ENCODE results near the gene KRTAP10-4.

KRTAP10-4 gene

DNA sequence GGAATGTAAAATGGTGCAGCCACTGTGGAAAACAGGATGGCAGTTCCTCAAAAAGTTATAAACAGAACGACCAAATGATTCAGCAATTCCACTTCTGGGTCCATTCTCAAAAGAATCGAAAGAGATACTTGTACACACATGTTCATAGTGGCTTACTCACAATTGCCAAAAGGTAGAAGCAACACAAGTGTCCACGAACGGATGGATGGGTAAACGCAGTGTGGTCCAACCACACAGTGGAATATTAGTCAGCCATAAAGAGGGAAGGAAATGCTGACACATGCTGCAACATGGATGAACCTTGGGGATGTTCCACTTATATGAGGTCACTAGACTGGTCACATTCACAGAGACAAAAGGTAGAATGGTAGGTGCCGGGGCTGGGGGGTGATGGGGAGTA, 38.8 kb upstream of the KRTAP10-4 start:
- peak; percentile 20 for DNase-seq

DNA sequence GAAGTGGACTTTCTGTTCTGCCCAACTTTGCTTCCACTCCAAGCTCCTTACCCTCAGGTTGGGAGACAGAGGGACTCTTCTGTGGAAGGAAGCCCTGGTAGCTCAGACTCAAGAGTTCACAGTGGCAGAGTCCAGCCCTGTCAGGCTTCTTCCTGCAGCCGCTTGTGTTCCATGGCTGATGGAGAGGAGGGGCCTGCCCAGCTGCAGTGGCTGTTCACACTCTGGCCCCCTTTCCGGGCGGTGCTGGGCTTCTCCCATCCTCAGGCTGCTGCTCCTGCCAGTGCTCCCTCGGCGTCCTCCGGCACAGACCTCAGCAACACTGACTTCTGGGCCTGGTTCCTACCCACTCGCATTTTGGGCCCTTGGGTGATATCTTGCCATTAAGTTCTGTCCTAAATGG, 37.6 kb upstream of the KRTAP10-4 start:
- peak; percentile 32 for DNase-seq

DNA sequence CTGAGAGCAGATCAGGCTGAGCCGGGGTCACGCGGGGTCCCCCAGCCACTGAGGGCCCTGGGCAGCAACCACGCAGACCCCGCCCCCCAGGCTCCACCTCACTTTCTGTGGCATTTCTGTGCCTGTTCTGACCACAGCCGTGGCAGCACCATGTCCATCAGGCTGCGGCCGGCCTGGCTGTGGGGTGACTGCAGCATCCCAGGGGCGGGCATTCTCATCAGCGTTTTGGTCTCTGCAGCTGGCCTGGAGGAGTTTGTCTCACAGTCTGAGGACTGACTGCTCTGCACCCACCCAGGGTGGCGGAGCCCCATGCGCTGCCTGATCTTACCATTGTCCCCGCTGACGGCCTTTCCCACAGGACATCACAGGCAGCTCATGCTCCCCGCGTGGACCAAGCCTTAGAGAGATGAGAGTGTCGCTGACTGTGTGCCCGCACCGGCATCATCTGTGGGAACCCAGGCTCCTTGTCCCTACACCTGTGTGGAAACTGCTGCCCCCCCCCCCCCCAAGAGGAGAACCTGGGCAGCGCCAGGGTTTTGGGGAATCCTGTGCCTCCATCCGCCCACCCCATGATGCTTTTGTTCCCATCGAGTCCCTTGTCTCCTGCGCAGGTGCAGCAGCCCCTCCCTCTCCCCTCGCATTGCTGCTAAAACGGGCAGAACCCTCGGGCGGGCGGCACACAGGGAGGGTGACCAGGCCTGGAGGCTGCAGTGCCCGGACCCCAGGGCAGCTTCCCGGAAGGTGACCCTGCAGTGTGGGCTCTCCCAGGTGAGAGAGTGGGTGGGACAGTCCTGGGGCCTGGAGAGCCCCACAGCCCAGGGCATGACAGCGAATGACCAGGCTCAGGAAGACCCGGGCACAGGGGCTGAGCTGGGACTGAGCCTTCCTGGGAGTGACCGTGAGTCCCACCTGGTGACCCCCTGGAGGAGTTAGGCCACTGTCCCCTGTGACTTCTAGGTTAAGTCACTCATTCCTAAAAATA, 35.3 kb upstream of the KRTAP10-4 start:
- DNase-seq, result peak; percentile 20

DNA sequence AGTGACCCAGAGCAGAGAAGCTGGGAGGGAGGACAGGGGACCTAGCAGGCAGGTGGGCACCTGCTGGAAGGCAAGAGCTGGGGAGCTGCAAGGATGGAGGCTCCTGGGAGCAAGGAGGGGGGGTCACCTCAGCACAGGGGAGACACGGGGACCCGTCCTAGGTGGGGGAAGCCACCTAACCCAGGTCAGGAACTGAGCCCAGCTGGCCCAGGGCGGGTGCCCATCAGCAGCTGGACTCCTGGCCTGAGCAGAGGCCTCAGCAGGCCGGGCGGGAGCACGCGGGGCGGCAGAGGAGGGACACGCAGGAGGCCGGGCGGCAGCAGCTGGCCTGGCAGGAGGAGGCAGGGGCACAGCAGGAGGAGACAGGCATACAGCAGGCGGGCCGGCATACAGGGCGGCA, 34.5 kb upstream of the KRTAP10-4 start:
- DNase-seq, result peak; percentile 11

DNA sequence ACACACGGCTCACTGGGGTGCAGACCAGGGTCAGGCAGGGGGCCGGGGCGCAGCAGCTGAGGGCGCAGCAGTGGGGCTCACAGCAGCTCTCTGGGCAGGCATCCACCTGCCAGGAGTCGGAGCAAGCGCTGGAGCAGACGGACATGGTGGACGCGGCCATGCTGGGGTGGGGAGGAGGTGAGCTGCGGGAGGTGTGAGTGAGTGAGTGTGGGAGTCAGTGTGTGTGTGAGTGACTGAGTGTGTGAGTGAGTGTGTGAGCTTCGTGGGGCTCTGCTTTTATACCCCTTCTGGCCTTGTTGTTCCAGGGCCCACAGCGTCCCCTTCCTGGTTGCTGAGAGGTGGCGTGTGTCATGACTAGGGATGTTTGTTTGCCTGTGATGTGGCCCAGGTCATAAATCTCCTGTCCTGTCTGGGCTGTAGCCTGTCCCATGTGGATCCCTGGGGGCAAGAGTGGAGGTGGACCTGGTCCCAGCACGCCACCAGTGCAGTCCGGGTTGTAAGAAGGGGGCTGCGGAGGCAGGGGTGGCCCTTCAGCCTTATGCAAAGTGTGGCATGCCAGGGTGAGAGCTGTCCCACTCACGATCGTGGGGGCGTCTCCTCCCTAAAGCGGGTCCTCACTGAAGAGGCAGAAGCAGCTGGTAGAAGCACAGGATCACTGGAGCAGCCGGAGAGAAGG, 33.4 kb upstream of the KRTAP10-4 start, which contains the start of gene KRTAP10-1:
Gene KRTAP10-1 (minus strand): TSS at position 205 of the 676 bp plus-strand sequence. CDS start 45 bp downstream, at position 160.
- DNase-seq, result no peak

DNA sequence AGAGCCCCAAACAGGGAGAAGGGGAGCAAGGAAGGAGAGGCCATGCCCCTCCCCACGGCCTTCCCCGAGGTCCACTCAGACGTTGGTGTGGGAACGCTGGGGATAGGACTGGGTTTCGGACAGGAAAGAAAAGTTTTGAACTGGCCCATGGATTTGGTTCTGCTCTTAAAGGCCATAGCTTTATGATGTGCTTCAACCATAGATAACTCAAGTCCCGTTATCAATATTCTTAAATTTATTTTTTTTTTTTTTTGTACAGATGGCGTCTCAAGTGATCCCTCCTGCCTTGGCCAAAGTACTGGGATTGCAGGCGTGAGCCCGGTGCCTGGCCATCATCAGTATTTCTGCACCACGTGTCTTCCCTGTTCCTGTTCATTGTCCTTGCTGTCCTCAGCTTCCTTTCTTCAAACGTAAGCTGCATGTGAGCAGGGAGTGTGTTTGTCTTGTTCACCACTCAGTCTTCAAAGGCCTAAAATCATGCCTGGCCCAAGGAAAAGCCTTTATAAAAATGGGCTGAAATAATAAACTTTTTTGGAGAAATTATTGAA, 32.7 kb upstream of the KRTAP10-4 start:
- no peak for DNase-seq

DNA sequence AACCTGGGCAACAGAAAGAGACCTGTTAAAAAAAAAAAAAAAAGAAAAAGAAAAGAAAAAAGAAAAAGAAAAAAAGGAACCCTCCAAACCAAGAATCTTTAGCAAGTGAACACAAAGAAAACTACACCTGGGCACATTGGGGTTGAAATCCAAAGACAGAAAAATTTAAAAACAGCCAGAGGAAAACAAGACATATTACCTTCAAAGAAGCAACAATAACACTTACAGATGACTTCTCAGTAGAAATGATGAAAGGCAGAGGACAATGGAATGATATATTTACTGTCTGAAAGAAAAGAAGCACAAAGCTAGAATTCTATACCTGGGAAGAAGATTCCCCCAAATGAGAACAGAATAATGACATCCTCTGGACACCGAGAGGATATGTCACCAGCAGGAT, 30.8 kb upstream of the KRTAP10-4 start:
- DNase-seq, result no peak

DNA sequence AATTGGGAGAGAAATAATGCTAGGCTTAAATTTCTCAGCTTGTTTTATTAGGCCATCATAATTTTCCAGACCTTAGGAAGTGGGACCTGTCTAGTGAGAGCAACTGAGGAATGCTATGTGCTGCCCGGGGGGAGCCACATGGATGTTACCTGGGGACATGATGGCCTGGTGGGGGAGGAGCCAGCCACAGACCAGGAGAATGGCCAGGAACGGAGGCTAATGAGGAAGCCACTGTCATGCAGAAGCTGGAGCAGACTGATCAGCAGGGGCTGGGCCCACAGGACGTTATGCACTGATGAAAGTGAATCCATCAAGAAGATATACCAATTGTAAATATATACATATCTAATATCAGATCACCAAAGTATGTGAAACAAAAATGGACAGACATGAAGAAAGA, 29.0 kb upstream of the KRTAP10-4 start:
- DNase-seq, result no peak

DNA sequence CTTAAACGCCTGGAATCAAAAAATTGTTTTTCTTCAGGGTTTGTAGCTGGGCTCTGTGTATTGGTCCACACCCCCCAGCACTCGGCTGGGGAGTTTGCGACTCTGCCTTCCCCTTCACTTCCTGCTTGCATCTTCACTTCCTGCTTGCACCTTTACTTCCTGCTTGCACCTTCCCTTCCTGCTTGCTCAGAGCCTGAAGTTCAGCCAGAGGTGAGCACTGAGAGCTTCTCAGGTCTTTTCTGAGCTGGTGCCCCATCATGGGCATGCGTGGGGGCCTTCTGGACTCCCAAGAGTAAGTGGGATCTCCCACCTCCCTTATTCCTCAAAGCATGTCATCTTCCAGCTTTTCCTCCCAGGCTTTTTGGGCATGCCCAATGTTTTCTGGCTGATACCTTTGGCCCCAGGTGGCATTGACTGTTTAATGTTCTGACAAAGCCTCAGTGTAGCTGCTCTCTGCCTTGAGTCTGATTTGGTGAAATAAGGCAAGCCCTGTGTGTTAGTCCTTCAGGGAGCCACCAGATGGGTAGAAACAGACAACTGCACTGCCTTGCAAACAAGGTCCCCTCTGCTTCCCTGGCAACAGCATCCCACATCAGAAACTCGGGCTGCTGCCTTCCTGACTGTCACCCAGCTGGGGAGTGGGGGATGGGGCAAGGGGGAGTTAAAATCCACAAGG, 25.7 kb upstream of the KRTAP10-4 start:
- DNase-seq, result no peak

DNA sequence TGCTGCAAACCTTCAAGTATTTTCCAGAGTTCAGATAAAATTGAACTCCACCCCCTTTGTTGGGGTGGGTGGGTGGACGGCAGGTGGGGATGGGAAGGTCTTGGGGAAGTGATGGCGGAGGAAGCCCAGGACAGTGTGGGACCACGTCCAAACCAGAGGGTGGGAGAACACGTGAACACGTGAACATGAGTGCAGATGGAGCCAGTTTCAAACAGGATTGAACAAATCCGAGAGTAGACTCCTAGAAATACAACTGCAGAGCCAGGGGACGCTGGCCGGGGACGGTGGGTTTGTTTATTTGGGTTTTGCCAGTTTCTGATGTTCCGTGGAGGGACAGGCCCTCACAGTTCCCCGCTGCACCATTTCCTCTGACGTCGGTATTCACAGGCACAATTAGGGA, 25.1 kb upstream of the KRTAP10-4 start:
- no peak for DNase-seq

DNA sequence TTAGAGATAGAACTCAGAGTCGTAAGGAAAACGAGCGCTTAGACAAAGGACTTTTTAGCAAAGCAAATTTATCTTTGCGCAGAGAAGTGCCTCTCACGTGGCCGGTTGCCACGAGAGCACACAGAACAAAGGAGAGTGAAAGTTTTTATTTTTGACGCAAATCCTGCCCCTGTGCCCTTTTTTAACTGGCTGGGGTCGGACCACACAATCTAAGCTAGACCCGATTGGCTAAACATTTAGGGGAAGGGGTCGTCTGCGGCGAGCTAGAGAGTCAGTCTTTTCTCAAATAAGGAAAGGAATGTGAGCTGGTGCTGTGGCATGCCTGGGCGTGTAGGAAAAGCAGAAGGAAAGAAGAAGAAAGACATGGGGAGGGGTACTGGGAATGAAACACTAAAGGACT, 24.6 kb upstream of the KRTAP10-4 start:
- DNase-seq, result no peak

DNA sequence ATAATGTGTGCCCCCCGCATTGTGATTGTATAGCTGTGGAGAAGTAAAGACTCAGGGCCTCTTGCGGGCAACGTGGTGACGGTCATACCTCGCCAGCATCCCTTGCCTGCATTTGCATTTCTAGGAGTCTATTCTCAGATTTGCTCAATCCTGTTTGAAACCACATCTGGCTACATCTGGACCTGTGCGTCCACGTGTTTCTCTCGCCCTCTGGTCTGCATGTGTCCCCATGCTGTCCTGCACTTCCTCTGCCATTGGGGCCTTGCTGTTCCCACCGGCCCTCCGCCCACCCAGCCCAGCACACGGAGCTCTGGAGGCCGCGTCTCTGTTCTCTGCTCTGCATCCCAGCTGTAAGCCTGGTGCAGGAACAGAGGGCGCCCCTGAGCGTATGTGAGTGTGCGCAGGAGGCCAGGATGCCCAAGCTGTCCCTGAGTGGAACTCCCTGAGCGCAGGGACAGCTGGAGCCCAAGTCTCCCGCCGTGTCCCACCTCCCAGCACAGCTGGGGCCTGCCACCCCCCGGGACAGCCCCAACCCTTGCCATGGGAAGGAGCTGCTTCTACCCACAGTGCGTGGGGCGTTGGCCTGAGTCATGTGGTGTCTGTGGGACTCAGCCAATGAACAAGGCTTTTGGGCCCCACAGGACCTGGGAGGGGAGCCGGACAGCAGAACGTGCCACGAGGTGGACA, 23.9 kb upstream of the KRTAP10-4 start:
- no peak for DNase-seq

DNA sequence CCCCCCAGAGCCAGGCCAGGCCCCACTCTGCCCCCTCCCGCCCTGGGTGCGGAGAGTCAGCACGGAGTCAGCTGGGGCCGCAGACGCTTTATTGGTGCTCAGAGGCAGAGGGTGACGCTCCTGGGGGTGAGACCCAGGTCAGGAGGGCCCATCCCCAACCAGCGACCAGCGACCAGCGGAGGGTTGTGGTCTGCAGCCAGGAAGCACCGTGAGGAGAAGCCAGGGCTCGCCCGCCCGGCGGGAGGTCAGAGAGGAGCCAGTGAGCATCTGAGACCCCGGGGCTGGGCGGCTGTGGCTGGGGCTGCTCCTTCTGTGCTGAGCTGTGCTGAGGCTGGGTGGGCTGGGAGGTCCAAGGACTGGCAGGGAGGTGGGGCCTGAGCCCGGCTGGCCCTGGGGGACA, 23.2 kb upstream of the KRTAP10-4 start:
- DNase-seq, result peak; percentile 35

DNA sequence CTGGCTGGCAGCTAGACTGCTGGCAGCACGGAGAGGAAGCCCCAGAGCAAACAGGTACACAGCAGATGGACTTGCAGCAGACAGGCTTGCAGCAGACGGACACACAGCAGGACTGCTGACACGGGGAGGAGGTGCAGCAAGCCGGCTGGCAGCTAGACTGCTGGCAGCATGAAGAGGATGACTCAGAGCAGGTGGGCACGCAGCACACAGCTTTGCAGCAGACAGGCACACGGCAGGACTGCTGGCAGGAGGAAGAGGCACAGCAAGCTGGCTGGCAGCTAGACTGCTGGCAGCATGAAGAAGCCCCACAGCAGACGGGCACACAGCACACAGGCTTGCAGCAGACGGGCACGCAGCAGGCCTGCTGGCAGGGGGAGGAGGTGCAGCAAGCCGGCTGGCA, 22.7 kb upstream of the KRTAP10-4 start:
- peak; percentile 12 for DNase-seq

DNA sequence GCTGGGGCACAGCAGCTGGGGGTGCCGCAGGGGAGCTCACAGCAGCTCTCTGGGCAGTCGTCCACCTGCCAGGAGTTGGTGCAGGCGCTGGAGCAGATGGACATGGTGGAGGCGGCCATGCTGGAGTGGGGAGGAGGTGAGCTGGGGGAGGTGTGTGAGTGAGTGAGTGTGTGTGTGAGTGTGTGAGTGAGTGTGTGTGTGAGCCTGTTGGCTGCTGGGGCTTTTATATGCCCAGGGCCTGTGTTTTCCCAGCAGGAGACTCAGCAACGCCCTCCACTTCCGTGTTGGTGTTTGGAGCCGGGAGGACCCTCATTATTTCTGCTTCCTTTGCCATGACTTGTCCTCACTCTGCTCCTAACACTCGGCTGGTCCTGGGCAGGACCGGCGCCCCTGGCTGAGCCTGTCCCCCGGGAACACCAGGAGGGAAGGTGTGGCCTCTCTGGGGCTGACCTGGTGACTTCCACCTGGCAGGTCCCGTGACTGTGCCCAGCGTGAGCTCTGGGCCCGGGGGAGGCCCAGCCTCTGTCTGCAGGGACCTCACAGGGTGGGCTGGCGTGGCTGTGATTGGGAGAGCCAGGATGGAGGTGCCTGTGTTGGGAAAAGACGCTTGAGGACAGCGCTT, 22.1 kb upstream of the KRTAP10-4 start, which contains the start of gene KRTAP10-2:
Gene KRTAP10-2 (minus strand): TSS at position 166 of the 622 bp plus-strand sequence. CDS start 47 bp downstream, at position 119.
- peak; percentile 23 for DNase-seq

DNA sequence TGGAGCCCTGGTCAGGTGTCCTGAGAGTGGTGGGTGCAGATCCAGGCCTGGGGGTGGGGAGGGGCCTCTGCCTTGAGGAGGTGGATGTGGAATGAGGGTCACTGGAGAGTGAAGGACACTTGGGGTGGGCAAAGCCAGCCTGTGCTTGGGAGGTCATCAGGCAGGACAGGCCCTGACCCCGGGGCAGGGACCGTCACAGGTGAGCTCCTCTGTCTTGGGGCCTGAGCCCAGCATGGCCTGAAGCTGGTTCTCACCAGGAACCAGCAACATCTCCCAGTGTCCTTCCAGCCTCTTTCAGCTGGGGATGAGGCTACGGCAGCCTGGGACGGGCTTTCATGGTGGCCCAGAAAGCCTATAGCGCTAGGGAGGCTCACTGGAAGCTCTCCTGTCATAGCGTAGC, 21.4 kb upstream of the KRTAP10-4 start:
- no peak for DNase-seq

DNA sequence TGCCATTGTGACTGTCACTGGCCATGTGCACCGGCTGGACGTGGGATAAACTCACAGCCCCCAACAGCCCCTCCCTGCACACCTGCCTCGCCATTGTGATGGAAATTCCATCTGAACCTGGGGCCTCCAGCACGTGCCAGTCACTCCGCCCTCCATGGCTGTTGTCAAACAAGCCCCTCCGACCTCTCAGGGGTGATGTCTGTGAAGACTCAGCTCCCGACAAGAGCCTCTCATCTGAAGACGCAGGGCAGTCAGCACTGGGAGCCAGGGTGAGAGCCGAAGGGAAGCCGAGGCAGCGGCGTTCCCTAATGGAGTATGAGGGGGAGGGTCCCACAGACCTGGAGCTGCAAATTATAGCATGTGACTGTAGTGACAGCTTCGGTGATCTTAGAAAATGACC, 20.8 kb upstream of the KRTAP10-4 start:
- no peak for DNase-seq

DNA sequence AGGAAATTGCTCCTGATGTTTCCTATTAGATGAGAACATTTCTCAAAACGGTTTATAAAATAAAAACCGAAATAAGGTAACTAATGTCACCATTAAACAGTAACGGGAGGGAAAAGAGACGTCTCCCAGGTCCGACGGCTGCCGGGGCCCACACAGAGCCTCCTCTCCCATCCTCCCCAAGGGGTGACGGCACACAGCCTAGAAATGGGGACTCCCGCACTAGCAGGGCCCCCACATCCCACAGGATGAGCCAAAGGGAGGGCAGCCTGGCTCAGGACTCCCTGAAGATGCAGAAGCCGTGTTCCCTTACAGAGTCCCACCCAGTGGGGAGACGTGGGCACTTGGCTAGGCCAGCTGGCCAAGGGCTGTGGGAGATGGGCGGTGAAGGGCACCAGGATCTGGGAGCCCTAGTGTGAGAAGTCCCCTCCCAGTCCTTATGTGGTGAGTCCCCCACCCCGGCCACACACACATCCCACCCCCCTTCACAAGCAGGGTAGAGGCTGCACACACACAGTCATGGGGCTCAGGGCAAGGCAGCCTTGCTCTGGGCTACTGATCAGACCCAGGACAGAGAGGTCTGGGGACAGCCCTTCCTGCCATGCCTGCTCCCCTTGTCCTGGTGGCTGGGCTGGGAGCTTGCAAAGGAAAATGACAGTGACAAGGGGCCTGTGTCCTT, 18.2 kb upstream of the KRTAP10-4 start:
- DNase-seq, result no peak

DNA sequence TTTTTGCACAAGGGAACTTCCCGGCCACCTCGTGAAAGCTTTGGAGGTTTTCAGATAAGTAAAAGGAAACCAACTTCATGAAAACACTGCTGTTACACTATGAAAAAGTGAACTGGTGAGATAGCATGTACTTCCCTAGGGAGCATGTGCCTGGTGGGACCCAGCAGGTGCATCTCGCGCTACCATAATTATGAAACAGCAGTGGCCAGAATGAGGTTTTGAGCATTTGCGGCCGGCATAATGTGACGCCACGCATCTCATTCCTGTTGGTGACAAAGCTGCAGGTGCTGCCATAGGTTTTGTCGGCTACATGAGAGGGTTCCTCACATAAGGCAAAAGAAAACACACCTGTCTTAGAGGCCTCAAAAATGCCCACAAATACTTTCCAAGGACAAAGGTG, 16.6 kb upstream of the KRTAP10-4 start:
- DNase-seq, result no peak

DNA sequence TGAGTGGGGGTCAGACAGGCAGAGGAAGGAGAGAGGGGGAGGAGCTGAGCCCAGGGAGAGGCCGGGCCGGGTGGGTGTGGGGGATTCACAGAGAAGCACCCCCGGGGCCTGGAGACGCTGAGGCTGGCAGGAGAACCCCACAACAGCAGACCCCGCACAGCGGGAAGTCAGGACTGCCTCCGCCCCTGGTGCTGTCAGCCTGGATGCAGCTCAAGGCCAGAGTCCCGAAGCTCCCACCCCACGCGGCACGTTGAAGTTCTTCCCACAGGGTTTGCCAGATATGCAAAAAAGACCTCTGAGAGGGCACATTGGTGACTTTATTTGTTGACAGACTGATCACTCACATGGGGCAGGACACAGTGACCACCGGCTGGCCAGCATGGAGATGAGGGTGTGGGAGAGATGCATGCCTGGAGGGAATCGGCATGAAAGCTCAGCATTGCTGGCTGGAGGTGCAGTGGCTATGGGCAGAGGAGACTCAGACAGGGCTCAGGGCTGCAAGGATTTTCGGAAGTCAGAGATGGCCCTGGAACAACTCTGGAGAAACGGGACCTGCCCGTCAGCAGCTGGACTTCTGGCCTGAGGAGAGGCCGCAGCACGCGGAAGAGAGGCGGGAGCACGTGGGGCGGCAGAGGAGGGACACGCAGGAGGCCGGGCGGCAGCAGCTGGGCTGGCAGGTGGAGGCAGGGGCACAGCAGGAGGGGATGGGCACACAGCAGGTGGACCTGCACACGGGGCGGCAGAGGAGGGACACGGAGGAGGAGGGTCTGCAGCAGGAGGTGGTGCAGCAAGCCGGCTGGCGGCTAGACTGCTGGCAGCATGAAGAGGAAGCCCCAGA, 15.8 kb upstream of the KRTAP10-4 start:
- DNase-seq, result peak; percentile 35
